GM19035 (cell line): ENCODE measurements around the gene GUCA1A.
"Not testable (repeated sequence)": the region's sequence is repeated elsewhere in the genome, so short reads cannot be mapped to it uniquely, and the experiment has no call there.

Experiments used
- ATAC-seq: cut with Tn5 transposase; IDR thresholded peaks from one replicate; pipeline ENCODE4 v1.9.1; 2021; ENCODE audit not compliant: unreplicated experiment

Gene GUCA1A

GRCh38 chr6:42202131-42202915 is 29.2 kb downstream of the GUCA1A start:
- not testable (repeated sequence) for ATAC-seq

DNA sequence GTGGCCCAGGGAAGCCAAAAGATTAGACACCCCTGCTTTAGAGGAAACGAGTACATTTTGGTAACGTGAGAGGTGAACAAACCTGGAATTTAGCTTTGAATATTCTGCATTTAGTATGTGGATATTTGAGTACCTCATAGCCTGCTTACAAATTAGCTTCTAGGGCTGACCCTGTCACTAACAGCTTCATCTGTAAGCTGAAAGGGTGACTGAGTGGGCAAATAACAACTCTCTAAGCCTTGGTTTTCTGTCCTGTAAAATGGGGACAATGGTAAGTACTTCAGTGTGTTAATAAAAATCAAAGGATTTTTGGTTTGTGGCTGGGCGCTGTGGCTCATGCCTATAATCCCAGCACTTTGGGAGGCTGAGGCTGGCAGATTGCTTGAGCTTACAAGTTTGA is 30.0 kb downstream of the GUCA1A start:
- no peak for ATAC-seq

GRCh38 chr6:42204768-42205282 is 31.7 kb downstream of the GUCA1A start:
- no peak for ATAC-seq

- ATAC-seq: not testable (repeated sequence)
Measured at GRCh38 chr6:42207559-42207958, 34.4 kb downstream of the GUCA1A start.

GRCh38 chr6:42210551-42210950 is 37.4 kb downstream of the GUCA1A start:
- no peak for ATAC-seq

GRCh38 chr6:42211726-42212125 is 38.6 kb downstream of the GUCA1A start:
- no peak for ATAC-seq

DNA sequence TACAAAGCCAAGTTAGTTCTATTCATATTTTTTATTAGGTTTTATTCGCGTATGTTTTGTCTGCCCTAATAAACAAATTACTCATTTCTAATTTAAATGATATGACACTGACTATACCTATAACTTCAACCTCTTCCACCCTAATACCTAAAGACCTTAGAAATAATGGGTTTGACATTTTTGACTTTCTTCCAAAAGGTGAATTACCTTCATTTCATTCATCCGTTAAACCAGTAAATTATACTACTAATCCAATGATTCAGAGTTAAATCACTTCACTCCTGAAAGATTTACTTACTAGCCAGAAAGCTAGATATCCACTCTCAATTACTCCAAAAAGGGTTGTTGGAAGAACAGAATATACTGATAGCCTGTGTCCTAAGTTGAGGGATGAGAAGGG is 39.3 kb downstream of the GUCA1A start:
- no peak for ATAC-seq

GRCh38 chr6:42216495-42216894 is 43.3 kb downstream of the GUCA1A start:
- ATAC-seq: not testable (repeated sequence)

GRCh38 chr6:42217157-42217518 is 44.0 kb downstream of the GUCA1A start:
- no peak for ATAC-seq

GRCh38 chr6:42217519-42218367 is 44.6 kb downstream of the GUCA1A start, which contains the start of gene MRPS10:
MRPS10 (minus strand) TSS chr6:42217861; CDS start chr6:42217849, 12 bp downstream.
- peak; percentile 97 for ATAC-seq

- no peak for ATAC-seq
Measured at GRCh38 chr6:42220807-42221206, 47.6 kb downstream of the GUCA1A start.

DNA sequence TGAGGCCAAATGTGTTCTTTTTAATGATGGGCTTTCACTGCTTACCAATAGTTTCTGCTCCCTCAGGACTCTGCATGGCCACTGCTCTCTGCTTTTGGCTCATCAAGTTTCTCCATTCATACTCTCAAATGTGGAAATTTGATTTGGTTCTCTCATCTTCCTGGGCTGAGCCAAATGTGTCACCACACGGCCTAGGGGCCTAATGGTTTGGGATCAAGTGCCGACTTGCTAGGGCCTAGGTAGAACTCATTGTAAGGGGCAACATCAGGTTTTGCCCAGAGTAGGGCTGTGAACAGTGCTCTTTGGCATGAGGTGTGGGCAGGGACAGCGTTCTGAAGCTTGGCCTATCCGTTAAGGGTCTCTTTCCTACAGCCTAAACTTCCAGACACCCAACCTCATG is 48.4 kb downstream of the GUCA1A start:
- no peak for ATAC-seq

DNA sequence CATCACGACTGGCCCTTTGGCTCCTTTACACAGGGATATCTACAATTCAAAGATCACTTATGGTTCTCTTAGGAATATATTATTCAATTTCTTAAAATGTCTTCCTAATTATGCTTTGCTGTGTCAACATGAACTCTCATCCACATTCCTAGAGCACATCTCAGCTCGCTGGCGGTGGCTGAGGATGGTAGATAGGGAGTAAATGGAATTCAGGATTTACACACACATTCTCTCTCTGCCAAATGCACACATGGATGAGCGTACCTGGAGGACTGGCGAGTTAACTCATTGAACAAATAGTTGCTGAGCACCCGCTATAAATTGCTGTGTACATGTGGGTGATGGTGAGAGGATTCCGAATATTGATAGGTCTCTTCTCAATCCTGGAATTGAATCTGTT is 49.3 kb downstream of the GUCA1A start:
- ATAC-seq: no peak

DNA sequence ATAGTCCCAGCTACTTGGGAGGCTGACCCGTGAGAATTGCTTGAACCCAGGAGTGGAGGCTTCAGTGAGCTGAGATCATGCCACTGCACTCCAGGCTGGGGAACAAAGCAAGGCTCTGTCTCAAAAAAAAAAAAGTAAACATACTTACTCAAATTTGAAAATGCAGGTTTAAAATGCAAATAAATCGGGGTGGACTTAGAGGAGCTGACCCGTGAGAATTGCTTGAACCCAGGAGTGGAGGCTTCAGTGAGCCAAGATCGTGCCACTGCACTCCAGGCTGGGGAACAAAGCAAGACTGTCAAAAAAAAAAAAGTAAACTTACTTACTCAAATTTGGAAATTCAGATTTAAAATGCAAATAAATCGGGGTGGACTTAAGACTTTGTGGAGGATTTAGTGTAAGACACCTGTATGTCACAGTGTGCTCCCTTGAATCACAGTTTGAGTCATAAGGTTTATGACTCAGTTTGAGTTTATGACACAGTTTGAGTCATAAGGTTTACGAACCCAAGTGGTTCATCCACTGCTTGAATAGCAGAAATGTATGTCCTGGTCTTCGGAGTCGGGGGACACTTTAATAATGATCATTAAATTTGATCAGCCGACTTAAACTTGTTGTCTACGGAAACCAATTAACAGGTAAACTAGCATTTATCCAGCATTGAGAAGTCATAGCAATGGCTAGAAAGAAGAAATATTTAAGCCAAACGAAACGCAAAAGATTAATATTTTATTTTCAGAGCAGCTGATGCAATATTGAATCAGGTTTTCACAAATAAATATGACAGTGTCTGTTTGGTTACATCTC is 51.3 kb downstream of the GUCA1A start:
- peak; percentile 94 for ATAC-seq

DNA sequence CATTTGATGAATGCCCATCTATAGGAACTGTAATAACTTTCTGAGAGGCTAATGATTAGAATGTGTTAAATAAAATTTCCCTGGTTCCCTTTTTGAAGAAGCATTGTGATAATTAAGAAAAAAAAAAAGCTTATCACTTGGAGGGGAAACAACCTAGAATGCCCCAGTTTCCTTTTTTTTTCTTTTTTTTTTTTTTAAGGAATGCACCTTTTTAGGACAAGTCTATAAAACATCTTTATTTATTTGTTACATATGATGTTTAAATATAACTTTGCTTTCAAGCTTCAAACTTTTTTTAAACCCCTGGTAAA is 51.8 kb downstream of the GUCA1A start:
- peak; percentile 3 for ATAC-seq

DNA sequence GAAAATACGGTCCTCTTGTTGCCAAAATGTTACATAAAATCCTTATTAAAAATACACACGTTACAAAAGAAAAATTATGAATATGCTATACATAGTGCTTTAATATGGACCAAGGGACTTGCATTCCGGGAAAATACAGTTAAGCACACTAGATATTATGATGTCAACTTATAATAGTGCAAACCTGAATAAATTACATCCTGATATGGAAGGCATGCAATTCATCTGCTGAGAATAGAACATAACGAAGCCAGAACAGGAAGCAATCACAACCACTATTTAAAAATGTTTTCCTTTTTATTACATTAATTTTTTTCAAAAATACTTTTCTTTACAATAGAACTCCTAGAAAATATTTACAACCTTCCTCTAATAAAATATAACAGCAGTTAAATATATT is 52.3 kb downstream of the GUCA1A start:
- ATAC-seq: no peak

- ATAC-seq: no peak
Measured at GRCh38 chr6:42226161-42226611, 53.0 kb downstream of the GUCA1A start.

- ATAC-seq: no peak
Measured at GRCh38 chr6:42226645-42227143, 53.5 kb downstream of the GUCA1A start.

DNA sequence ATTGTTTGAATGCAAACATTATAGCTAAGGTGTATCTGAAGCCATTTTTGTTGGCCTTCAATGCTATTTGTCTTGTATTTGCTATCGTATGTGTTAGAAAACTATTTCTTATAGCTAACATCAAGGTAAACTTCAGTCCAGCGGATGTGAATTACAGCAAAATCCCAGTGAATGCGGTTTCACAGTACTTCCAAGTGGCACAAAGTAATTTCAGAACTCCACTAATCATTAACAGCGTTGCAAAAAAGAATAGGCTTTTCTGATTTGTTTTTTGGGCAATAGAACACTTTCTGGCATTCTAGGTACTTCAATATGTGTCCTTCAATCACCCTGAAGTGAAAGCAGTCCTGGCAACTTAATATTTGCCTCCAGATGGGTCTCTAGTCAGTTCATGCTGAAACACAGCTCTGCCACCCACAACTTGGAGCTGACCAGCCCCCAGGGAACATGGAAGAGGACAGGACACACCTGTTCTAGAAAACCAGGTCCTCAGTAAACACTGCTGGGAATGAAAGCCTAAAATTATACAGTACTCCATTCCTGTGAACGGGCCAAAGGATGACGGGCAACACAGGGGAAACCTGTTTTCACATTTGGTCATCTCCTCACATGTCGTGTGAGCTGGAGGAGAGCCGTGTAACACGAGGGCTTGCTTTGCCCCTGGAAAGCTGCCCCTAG is 54.1 kb downstream of the GUCA1A start:
- no peak for ATAC-seq

DNA sequence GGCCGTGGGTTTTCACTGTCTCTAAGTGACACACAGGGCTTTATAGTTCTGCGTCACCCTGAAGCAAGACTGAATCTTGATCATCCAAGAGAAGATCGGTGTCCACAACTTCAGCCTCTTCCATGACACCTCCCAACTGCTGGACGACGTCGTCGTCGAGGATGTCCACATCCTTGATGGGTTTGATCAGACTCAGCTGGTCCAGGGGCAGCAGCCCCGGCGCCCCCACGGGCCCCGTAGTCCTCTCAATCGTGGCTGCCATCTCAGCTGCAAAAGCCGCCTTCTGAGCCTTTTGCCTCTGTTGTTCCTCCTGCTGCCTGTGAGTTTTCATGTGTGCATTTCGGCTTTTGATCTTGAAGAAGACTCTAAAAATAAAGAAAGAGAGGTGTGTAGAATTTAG is 55.1 kb downstream of the GUCA1A start:
- no peak for ATAC-seq
